HCT116 (cell line): ENCODE measurements around the gene LDLRAD4. TPM values are rescaled to one million over a fixed set of nuclear protein-coding genes. Genes with fewer than 3 reads are reported as not detected.

Experiments used
- ATAC-seq: fragments of 200-7000 bp; cut with Tn5 transposase; 2 replicates; pipeline ENCODE4 v1.9.1; 2020; ENCODE audit warnings: mild to moderate bottlenecking, moderate library complexity
- BruUV-seq: library from RNA; stranded (reverse); fragments of 400-500 nt; replicated peaks from 2 replicates; lab custom pipeline; 2021; lab: Mats Ljungman, UMichigan
- CTCF ChIA-PET: fragments of 300-600 bp; sonication (Branson Sonifier 250); formaldehyde crosslinking; loops from one replicate; lab custom pipeline; 2021; ENCODE audit warnings: antibody characterized with exemption; lab: Charles Lee
- POLR2A ChIA-PET: fragments of 300-600, 350-600 bp; sonication (Branson Sonifier 250); formaldehyde crosslinking; loops from one replicate; lab custom pipeline; 2021; ENCODE audit warnings: antibody characterized with exemption; lab: Charles Lee
- RAD21 ChIA-PET, 2 experiments: fragments of 300-600 bp; sonication (Branson Sonifier 250); formaldehyde crosslinking; loops; one replicate each; lab custom pipeline; 2023; ENCODE audit warnings: low total read pairs in 2 of 2; ENCODE audit not compliant: uncharacterized antibody in 2 of 2, unreplicated experiment in 2 of 2, low non-redundant PET in 1 of 2; lab: Charles Lee
- DNase-seq: peaks from one replicate; pipeline ENCODE4 v3.0.0-alpha.2; 2010; ENCODE audit warnings: low read depth, low spot score
- H2AFZ ChIP-seq: fragments of 200-600 bp; shearing (Covaris generic), sonication (generic); 2 replicates; pipeline ENCODE4 v1.6.1; 2017; ENCODE audit warnings: low read depth, mixed run types, mixed read lengths, antibody characterized with exemption, low read length; ENCODE audit not compliant: poor library complexity, severe bottlenecking
- H3K27ac ChIP-seq: 2 replicates; pipeline ENCODE4 v1.5.1; 2012; ENCODE audit warnings: low read depth, low read length
- H3K27me3 ChIP-seq: fragments of 200-600 bp; sonication (generic); 2 replicates; pipeline ENCODE4 v1.6.1; 2016; ENCODE audit warnings: mixed run types, low read length, mixed read lengths; ENCODE audit not compliant: insufficient read depth
- H3K36me3 ChIP-seq, 2 experiments: fragments of 200-500 bp in 1 of 2; fragments of 200-600 bp in 1 of 2; sonication (Bioruptor generic) in 1 of 2; sonication (generic) in 1 of 2; 2 replicates each; pipeline versions ENCODE4 v1.5.1 to v1.6.1; 2014 to 2016; ENCODE audit warnings: low read length in 2 of 2, inconsistent platforms in 1 of 2, mixed read lengths in 1 of 2, mixed run types in 1 of 2; ENCODE audit not compliant: insufficient read depth in 2 of 2, control insufficient read depth in 1 of 2
- H3K4me1 ChIP-seq, 2 experiments: fragments of 200-600 bp in 1 of 2; sonication (generic) in 1 of 2; 2 replicates each; pipeline versions ENCODE4 v1.5.1 to v1.6.1; 2012 to 2017; ENCODE audit warnings: low read length in 2 of 2, inconsistent platforms in 1 of 2, mild to moderate bottlenecking in 1 of 2, mixed read lengths in 1 of 2, mixed run types in 1 of 2, moderate library complexity in 1 of 2; ENCODE audit not compliant: insufficient read depth in 2 of 2, control insufficient read depth in 1 of 2
- H3K4me2 ChIP-seq: fragments of 200-600 bp; sonication (generic); 2 replicates; pipeline ENCODE4 v1.6.1; 2017; ENCODE audit warnings: mixed run types, low read length, mixed read lengths
- H3K4me3 ChIP-seq, 2 experiments: fragments of 200-600 bp in 1 of 2; sonication (generic) in 1 of 2; replicated peaks in 1 of 2; 2 replicates each; pipeline ENCODE4 v1.5.1; 2011 to 2016; ENCODE audit warnings: low read length in 2 of 2, control low read depth in 1 of 2, low read depth in 1 of 2, mild to moderate bottlenecking in 1 of 2, mixed read lengths in 1 of 2, mixed run types in 1 of 2
- H3K79me2 ChIP-seq: fragments of 200-600 bp; sonication (generic); 2 replicates; pipeline ENCODE4 v1.6.1; 2017; ENCODE audit warnings: mild to moderate bottlenecking, mixed run types, low read length, moderate library complexity, mixed read lengths; ENCODE audit not compliant: insufficient read depth
- H3K9ac ChIP-seq: fragments of 200-600 bp; sonication (generic); 2 replicates; pipeline ENCODE4 v1.6.1; 2016; ENCODE audit warnings: low read length, mixed read lengths
- H3K9me2 ChIP-seq: fragments of 200-600 bp; sonication (generic), shearing (Covaris generic); 2 replicates; pipeline ENCODE4 v1.6.1; 2017; ENCODE audit warnings: mixed run types, mild to moderate bottlenecking, moderate library complexity; ENCODE audit not compliant: insufficient read depth
- H3K9me3 ChIP-seq, 2 experiments: fragments of 200-500 bp in 1 of 2; fragments of 200-600 bp in 1 of 2; sonication (Bioruptor generic) in 1 of 2; sonication (generic) in 1 of 2; 2 replicates each; pipeline ENCODE4 v1.6.1; 2014 to 2017; ENCODE audit warnings: low read length in 2 of 2, mixed read lengths in 2 of 2, inconsistent platforms in 1 of 2, low read depth in 1 of 2, mild to moderate bottlenecking in 1 of 2, mixed run types in 1 of 2, moderate library complexity in 1 of 2; ENCODE audit not compliant: control insufficient read depth in 1 of 2, insufficient read depth in 1 of 2
- H4K20me1 ChIP-seq: fragments of 200-600 bp; sonication (generic), shearing (Covaris generic); 2 replicates; pipeline ENCODE4 v1.6.1; 2017; ENCODE audit warnings: mixed run types, mild to moderate bottlenecking, moderate library complexity; ENCODE audit not compliant: insufficient read depth
- CBX3 ChIP-seq: IDR thresholded peaks from 2 replicates; pipeline ENCODE4 v1.6.1; 2012; ENCODE audit warnings: low read depth
- CEBPB ChIP-seq: IDR thresholded peaks from 2 replicates; pipeline ENCODE4 v1.6.1; 2012; ENCODE audit warnings: low read depth
- ELF1 ChIP-seq: IDR thresholded peaks from 2 replicates; pipeline ENCODE4 v1.6.1; 2012; ENCODE audit warnings: low read depth, borderline replicate concordance
- EZH2 ChIP-seq: fragments of 200-600 bp; sonication (generic); IDR thresholded peaks from 2 replicates; pipeline ENCODE4 v1.6.1; 2017; ENCODE audit warnings: antibody characterized with exemption, mixed run types
- EZH2phosphoT487 ChIP-seq: fragments of 200-600 bp; IDR thresholded peaks from 2 replicates; pipeline ENCODE4 v1.6.1; 2018; ENCODE audit warnings: antibody characterized with exemption, borderline replicate concordance
- FOSL1 ChIP-seq: IDR thresholded peaks from 2 replicates; pipeline ENCODE4 v1.6.1; 2012; ENCODE audit warnings: low read depth
- JUND ChIP-seq: IDR thresholded peaks from 2 replicates; pipeline ENCODE4 v1.6.1; 2012
- MAX ChIP-seq: IDR thresholded peaks from 2 replicates; pipeline ENCODE4 v1.6.1; 2012
- POLR2A ChIP-seq: IDR thresholded peaks from 2 replicates; pipeline ENCODE4 v1.7.0; 2011; ENCODE audit warnings: borderline replicate concordance; ENCODE audit not compliant: insufficient read depth, insufficient read length; ENCODE audit errors: extremely low read depth
- POLR2AphosphoS5 ChIP-seq: IDR thresholded peaks from 2 replicates; pipeline ENCODE4 v1.6.1; 2011; ENCODE audit warnings: mild to moderate bottlenecking, low read depth, low read length, moderate library complexity
- RAD21 ChIP-seq: IDR thresholded peaks from 2 replicates; pipeline ENCODE4 v1.6.1; 2012; ENCODE audit warnings: low read depth, mild to moderate bottlenecking
- SIN3A ChIP-seq: IDR thresholded peaks from 2 replicates; pipeline ENCODE4 v1.6.1; 2012; ENCODE audit warnings: low read depth
- SP1 ChIP-seq: IDR thresholded peaks from 2 replicates; pipeline ENCODE4 v1.6.1; 2012; ENCODE audit warnings: low read depth
- SRF ChIP-seq: IDR thresholded peaks from 2 replicates; pipeline ENCODE4 v1.6.1; 2012; ENCODE audit warnings: low read depth
- YY1 ChIP-seq: IDR thresholded peaks from 2 replicates; pipeline ENCODE4 v1.6.1; 2011; ENCODE audit warnings: low read length, low read depth, moderate library complexity, mild to moderate bottlenecking; ENCODE audit not compliant: insufficient replicate concordance; ENCODE audit errors: extremely low read depth
- ZFX ChIP-seq: fragments of 450-650 bp; IDR thresholded peaks from 2 replicates; pipeline ENCODE4 v1.6.1; 2017
- ZNF274 ChIP-seq: fragments of 200-500 bp; sonication (Bioruptor generic); IDR thresholded peaks from 2 replicates; pipeline ENCODE4 v1.6.1; 2014; ENCODE audit warnings: mild to moderate bottlenecking, low read depth, low read length, inconsistent platforms
- intact Hi-C: fragments of 100-400 bp; cut with micrococcal nuclease; formaldehyde crosslinking; loops from 2 replicates; pipeline ENCODE4 v1.10.0; 2022
- total RNA-seq: library from RNA; stranded (reverse); gene quantifications from one replicate; pipeline ENCODE4 v1.2.1, GENCODE V29; 2021; ENCODE audit not compliant: unreplicated experiment
- TF ChIP-seq, protein P1 (sequence below): IDR thresholded peaks from 2 replicates; pipeline ENCODE4 v1.6.1; 2012; ENCODE audit warnings: low read depth
- TF ChIP-seq, protein P2 (sequence below), 3 experiments: fragments of 200-600 bp in 1 of 3; sonication (generic) in 1 of 3; IDR thresholded peaks in 2 of 3; conservative IDR thresholded peaks in 1 of 3; 2 replicates each; pipeline ENCODE4 v1.5.1; 2012 to 2017; ENCODE audit warnings: low read depth in 2 of 3, low read length in 2 of 3, antibody characterized with exemption in 1 of 3, borderline replicate concordance in 1 of 3, control low read depth in 1 of 3, mild to moderate bottlenecking in 1 of 3, mixed read lengths in 1 of 3, mixed run types in 1 of 3, moderate library complexity in 1 of 3; ENCODE audit not compliant: insufficient read depth in 1 of 3
- TF ChIP-seq, protein P3 (sequence below): IDR thresholded peaks from 2 replicates; pipeline ENCODE4 v1.6.1; 2012

The LDLRAD4 gene
- total RNA-seq, 1 experiment from 2014 or later: 1.2 TPM

DNA sequence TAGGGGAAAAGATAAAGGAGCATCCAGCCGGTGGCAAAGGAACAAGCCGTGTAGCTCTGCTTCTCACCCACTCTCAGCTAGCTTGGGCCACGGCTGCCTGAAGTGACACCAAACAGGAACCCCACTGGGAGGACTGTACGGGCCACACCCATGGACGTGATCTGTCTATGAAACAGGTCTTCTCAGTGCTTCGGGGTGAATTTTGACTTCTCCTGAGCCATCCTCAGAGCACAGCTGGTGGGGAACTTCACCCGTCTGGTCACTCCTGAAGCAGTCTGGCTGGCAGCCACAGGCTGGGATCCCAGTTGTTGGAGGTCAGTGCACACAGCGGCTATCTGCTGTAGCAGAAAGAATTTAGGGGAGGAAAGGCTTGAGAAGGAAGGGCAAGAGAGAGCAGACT, 284.0 kb downstream of the LDLRAD4 start:
- H3K36me3 ChIP-seq: no peaks in the 10 kb centered on the region
- CTCF ChIA-PET: interaction anchor here (1.2 kb wide), 1 partner anchor 28 kb away, joined by 3 read pairs; no protein-coding TSS in a partner anchor
- H3K9me3 ChIP-seq: peaks cover 0 to 9% of the 10 kb centered on the region in 2 experiments; a peak in 2 of 4 replicates
- H3K4me2 ChIP-seq: no peak overlapping the region
- ATAC-seq (no peak), DNase-seq (no peak)
- H3K9ac ChIP-seq: no peak overlapping the region
- peaks cover 0 to 4% of the 10 kb centered on the region in 2 experiments; a peak in 1 of 4 replicates for H3K4me1 ChIP-seq
- RAD21 ChIA-PET: no interaction called here
- no peaks in the 10 kb centered on the region for H3K9me2 ChIP-seq
- intact Hi-C loops: no loop called here
- H2AFZ ChIP-seq: no peak overlapping the region
- H3K27ac ChIP-seq: no peak overlapping the region
- no peaks in the 10 kb centered on the region for H3K79me2 ChIP-seq
- BruUV-seq: no TSS peak
- POLR2A ChIA-PET: no interaction called here
- H3K27me3 ChIP-seq: peaks cover 18% of the 10 kb centered on the region
- no peaks in the 10 kb centered on the region for H4K20me1 ChIP-seq
- H3K4me3 ChIP-seq: no peak overlapping the region
- TF ChIP-seq RAD21 (no peak), FOSL1 (no peak), EZH2 (no peak), POLR2AphosphoS5 (no peak), SP1 (no peak), YY1 (no peak), MAX (no peak), JUND (no peak), ZNF274 (no peak), SIN3A (no peak), ELF1 (no peak), ZFX (no peak), CBX3 (no peak), CEBPB (no peak), EZH2phosphoT487 (no peak), POLR2A (no peak), SRF (no peak)
- TF ChIP-seq, protein P1, sequence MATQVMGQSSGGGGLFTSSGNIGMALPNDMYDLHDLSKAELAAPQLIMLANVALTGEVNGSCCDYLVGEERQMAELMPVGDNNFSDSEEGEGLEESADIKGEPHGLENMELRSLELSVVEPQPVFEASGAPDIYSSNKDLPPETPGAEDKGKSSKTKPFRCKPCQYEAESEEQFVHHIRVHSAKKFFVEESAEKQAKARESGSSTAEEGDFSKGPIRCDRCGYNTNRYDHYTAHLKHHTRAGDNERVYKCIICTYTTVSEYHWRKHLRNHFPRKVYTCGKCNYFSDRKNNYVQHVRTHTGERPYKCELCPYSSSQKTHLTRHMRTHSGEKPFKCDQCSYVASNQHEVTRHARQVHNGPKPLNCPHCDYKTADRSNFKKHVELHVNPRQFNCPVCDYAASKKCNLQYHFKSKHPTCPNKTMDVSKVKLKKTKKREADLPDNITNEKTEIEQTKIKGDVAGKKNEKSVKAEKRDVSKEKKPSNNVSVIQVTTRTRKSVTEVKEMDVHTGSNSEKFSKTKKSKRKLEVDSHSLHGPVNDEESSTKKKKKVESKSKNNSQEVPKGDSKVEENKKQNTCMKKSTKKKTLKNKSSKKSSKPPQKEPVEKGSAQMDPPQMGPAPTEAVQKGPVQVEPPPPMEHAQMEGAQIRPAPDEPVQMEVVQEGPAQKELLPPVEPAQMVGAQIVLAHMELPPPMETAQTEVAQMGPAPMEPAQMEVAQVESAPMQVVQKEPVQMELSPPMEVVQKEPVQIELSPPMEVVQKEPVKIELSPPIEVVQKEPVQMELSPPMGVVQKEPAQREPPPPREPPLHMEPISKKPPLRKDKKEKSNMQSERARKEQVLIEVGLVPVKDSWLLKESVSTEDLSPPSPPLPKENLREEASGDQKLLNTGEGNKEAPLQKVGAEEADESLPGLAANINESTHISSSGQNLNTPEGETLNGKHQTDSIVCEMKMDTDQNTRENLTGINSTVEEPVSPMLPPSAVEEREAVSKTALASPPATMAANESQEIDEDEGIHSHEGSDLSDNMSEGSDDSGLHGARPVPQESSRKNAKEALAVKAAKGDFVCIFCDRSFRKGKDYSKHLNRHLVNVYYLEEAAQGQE: no peak
- TF ChIP-seq, protein P2, sequence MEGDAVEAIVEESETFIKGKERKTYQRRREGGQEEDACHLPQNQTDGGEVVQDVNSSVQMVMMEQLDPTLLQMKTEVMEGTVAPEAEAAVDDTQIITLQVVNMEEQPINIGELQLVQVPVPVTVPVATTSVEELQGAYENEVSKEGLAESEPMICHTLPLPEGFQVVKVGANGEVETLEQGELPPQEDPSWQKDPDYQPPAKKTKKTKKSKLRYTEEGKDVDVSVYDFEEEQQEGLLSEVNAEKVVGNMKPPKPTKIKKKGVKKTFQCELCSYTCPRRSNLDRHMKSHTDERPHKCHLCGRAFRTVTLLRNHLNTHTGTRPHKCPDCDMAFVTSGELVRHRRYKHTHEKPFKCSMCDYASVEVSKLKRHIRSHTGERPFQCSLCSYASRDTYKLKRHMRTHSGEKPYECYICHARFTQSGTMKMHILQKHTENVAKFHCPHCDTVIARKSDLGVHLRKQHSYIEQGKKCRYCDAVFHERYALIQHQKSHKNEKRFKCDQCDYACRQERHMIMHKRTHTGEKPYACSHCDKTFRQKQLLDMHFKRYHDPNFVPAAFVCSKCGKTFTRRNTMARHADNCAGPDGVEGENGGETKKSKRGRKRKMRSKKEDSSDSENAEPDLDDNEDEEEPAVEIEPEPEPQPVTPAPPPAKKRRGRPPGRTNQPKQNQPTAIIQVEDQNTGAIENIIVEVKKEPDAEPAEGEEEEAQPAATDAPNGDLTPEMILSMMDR (IDR thresholded peaks at IDR 0.05 in 2 of 3, conservative IDR thresholded peaks at IDR 0.05 in 1 of 3; ENCODE audit: borderline replicate concordance in 1 of 3, insufficient read depth in 1 of 3, low read depth in 2 of 3, low read length in 2 of 3): no peak
- TF ChIP-seq, protein P3, sequence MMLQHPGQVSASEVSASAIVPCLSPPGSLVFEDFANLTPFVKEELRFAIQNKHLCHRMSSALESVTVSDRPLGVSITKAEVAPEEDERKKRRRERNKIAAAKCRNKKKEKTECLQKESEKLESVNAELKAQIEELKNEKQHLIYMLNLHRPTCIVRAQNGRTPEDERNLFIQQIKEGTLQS: no peak
